Body of pancreas (tissue), 4 donors: ENCODE data around the gene TMEM130. TPM values are rescaled to one million over a fixed set of nuclear protein-coding genes. Genes with fewer than 3 reads are reported as not detected.

Source experiments
- ATAC-seq: fragments of 150-250 bp; one replicate; pipeline ENCODE4 v1.9.1; 2016
- DNase-seq, 4 donors: peaks; one replicate each; pipeline ENCODE4 v3.0.0-alpha.2; 2019
- H3K27ac ChIP-seq, 4 donors: fragments of 200-600 bp; sonication (generic); 1 replicate in 3 of 4; 2 replicates in 1 of 4; pipeline versions ENCODE4 v1.5.1 to v1.6.1; 2016 to 2019; ENCODE audit warnings: mild to moderate bottlenecking in 1 of 4, mixed read lengths in 1 of 4, moderate library complexity in 1 of 4
- H3K27me3 ChIP-seq, 2 donors: fragments of 200-600 bp; sonication (generic); one replicate each; pipeline ENCODE4 v1.6.0; 2016; ENCODE audit warnings: mild to moderate bottlenecking in 1 of 2
- H3K36me3 ChIP-seq, 2 donors: fragments of 200-600 bp; sonication (generic); replicated peaks in 1 of 2; 2 replicates each; pipeline ENCODE4 v1.5.1; 2016; ENCODE audit warnings: low read depth in 2 of 2; ENCODE audit not compliant: insufficient read depth in 1 of 2
- H3K4me1 ChIP-seq: fragments of 200-600 bp; sonication (generic); one replicate; pipeline ENCODE4 v1.6.0; 2016
- H3K4me3 ChIP-seq, 2 donors: fragments of 200-600 bp; sonication (generic); 1 replicate in 1 of 2; 2 replicates in 1 of 2; pipeline ENCODE4 v1.5.1; 2016 to 2019
- H3K9me3 ChIP-seq, 3 donors: fragments of 200-600 bp; sonication (generic); 1 replicate in 2 of 3; 2 replicates in 1 of 3; pipeline ENCODE4 v1.5.1; 2016
- POLR2A ChIP-seq, 3 donors: fragments of 450-650 bp; IDR thresholded peaks; one replicate each; pipeline ENCODE4 v1.6.1; 2016; ENCODE audit warnings: antibody characterized with exemption in 3 of 3, mild to moderate bottlenecking in 2 of 3
- WGBS, 2 donors: methylation state at CpG; one replicate each; pipeline ENCODE4 v1.1.5; 2017; 5-methylcytosine and 5-hydroxymethylcytosine counted together
- intact Hi-C: fragments of 100-400 bp; cut with DNase I; formaldehyde crosslinking; loops from one replicate; pipeline ENCODE4 v1.15.1; 2023
- total RNA-seq, 2 donors: library from RNA; depleted of rRNA; stranded (reverse); fragments of >200 nt; gene quantifications; one replicate each; pipeline ENCODE4 v1.1.0, GENCODE V29; 2016
- TF ChIP-seq, protein P1 (sequence below), 7 experiments: fragments of 450-650 bp in 4 of 7; fragments of 200-600 bp in 3 of 7; sonication (generic) in 3 of 7; IDR thresholded peaks; one replicate each; pipeline ENCODE4 v1.5.1; 2016 to 2019; ENCODE audit warnings: antibody characterized with exemption in 7 of 7

TMEM130 gene
- total RNA-seq, 2 donors from 2014 or later, result 0.52 to 0.66 TPM

DNA sequence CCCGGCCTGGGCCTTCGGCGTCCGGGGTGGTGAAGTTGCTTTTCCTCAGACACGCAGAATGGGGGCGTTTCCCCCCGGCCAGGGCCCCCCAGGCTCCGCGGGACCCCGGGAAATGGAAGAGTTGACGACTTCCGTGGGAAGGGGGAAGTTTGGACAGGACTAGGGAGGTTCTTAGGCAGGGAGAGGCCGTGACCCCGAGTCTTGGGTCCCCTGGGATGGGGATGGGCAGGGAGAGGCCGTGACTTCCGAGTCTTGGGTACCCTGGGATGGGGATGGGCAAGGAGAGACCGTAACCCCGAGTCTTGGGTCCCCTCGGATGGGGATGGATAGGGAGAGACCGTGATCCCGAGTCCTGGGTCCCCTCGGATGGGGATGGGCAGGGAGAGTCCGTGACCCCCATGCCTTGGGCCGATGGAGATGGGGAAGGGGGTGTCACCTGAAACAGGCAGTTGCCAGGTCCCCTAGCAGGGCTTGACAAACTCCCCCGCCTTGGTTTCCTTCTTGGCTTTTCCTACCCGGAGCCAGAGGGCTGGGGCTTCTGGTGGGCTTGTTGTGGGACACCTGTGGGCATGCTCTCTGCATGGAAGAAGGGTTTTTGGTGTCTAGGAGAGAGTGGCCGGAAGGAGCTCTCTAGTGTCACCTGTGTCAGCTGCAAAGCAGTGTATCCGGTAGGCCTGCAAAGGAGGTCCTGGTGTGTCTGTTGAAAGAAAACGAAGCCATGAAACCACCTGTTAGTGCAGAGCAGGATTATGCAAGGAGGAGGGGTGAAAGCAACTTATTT is 9.6 kb upstream of the TMEM130 start:
- no peaks in the 10 kb centered on the region for H3K27me3 ChIP-seq
- peak in 1 of 3 donors; percentile 22 for TF ChIP-seq POLR2A (IDR thresholded peaks at IDR 0.05)
- TF ChIP-seq, protein P1, sequence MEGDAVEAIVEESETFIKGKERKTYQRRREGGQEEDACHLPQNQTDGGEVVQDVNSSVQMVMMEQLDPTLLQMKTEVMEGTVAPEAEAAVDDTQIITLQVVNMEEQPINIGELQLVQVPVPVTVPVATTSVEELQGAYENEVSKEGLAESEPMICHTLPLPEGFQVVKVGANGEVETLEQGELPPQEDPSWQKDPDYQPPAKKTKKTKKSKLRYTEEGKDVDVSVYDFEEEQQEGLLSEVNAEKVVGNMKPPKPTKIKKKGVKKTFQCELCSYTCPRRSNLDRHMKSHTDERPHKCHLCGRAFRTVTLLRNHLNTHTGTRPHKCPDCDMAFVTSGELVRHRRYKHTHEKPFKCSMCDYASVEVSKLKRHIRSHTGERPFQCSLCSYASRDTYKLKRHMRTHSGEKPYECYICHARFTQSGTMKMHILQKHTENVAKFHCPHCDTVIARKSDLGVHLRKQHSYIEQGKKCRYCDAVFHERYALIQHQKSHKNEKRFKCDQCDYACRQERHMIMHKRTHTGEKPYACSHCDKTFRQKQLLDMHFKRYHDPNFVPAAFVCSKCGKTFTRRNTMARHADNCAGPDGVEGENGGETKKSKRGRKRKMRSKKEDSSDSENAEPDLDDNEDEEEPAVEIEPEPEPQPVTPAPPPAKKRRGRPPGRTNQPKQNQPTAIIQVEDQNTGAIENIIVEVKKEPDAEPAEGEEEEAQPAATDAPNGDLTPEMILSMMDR (IDR thresholded peaks at IDR 0.05), result peak in 4 of 7 experiments; percentile 9 to 28 (median 21)
- DNase-seq, result peak; percentile 38 to 73 (median 65)
- H3K4me1 ChIP-seq, result peaks cover 16% of the 10 kb centered on the region
- H3K4me3 ChIP-seq, result peak overlapping the region; percentile 56 to 73
- no peaks in the 10 kb centered on the region for H3K9me3 ChIP-seq
- WGBS, 2 donors, result 1% methylated on average over 16 to 28 of the region's 29 CpGs
- H3K27ac ChIP-seq, result peak overlapping the region; percentile 72 to 97 (median 92)
- ATAC-seq, result peak; percentile 40
- intact Hi-C loops, result no loop called here
- H3K36me3 ChIP-seq, result peaks cover 0 to 6% of the 10 kb centered on the region in 2 donors

DNA sequence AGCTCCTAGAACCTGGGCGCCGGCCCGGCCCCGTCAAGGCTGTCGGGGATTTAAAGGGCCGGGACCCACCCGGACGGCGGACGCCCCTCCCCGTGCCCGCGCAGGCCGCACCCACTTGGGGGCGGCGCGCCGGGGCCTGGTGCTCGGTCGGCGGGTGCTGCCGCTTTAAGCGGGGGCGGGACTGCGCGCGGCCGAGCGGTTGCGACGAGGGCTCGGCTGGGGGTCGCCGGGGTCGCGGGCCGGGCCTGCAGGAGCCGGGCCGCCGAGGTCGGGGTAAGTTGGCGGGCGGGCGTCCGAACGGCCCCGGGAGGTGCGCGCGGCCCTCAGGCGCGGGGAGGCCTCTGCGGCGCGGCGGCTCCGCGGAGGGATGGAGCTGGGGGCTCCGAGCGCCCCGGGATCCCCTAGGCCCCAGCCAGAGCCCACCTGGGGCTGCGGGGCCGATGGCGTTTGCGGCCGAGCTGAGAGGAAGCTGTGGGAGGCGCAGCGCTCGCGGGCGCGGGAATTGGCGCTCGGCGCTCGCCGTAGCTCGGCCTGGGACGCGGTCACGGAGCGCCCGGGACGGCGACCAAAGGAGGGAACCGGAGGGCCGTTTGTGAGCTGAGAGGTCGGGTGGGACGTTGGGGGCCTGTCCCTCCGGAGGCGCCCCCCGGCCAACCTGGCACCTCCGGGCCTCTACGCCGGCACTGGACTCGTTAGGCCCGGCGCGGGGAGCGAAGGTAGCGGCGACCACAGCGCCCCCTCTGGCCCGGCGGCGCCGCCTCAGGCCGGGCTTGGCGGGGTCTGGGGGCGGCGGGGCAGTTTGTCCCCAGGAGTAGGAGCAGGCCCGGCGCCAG is 8.8 kb upstream of the TMEM130 start, which contains the start of gene TRRAP:
TSS of gene TRRAP (plus strand) at position 168 of the 833 bp plus-strand sequence. CDS start 2,619 bp downstream, outside the sequence.
- peaks cover 16% of the 10 kb centered on the region for H3K4me1 ChIP-seq
- peak; percentile 86 for ATAC-seq
- 1% methylated on average over 104 of the region's 113 CpGs; no CpG with 5 or more reads in 1 of the 2 donors for WGBS, 2 donors
- peaks cover 0 to 4% of the 10 kb centered on the region in 2 donors for H3K36me3 ChIP-seq
- intact Hi-C loops, result no loop called here
- no peaks in the 10 kb centered on the region for H3K9me3 ChIP-seq
- peak within 1 kb of the TSS; percentile 56 to 73 for H3K4me3 ChIP-seq
- peak within 1 kb of the TSS; percentile 72 to 97 (median 92) for H3K27ac ChIP-seq
- peak; percentile 34 to 57 (median 52) for TF ChIP-seq POLR2A (IDR thresholded peaks at IDR 0.05)
- TF ChIP-seq, protein P1 (IDR thresholded peaks at IDR 0.05), result peak; percentile 84 to 99 (median 92)
- no peaks in the 10 kb centered on the region for H3K27me3 ChIP-seq
- DNase-seq, result peak; percentile 69 to 77 (median 72)

DNA sequence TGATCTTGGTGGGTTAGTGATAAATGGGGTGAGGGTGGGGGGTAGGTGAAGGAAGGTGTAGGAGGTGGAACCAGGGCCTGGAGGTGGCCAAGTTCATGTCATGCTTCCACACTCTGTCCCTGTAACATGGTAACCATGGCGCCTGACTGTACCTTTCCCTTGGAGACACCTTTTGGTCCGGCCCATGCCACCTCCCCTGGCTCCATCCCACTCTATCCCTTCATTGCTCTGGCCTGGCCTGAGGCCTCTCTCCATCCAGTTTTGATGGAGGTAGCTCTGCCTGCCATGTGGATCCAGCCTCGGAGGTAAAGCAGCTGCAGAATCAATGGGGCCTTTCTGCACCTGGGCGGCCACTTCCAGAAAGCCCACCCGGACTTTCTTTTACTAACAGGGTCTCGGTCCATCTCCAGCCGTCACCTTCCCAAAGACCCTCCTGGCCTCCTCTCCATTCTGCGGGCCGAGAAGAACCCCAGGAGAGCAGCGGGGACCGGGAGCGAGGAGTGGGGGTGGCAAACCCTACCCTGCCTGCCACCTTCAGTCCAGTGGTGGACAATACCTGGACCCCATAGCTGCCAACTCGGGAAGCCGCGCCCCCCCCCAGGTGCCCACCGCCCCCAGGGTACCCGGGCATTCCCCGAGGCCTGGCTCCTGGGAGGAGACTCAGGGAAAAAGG is 8.0 kb upstream of the TMEM130 start:
- intact Hi-C loops, result no loop called here
- DNase-seq (peak in 3 of 4 donors; percentile 12 to 20 (median 17)), ATAC-seq (no peak)

DNA sequence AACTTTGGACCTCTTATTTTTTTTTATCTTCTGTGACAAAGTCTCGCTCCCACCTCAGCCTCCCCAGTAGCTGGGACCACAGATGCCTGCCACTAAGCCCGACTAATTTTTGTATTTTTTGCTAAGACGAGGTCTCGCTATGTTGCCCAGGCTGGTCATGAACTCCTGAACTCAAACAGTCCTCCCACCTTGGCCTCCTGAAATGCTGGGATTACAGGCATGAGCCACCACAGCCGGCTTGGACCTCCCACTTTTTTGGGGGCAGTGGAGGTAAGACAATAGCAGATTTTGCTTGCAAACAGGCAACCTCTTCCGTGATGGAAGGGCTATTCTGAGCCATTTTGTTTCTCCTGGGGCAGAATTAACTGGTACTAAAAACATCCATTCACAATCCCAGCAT is 7.3 kb upstream of the TMEM130 start:
- H3K4me3 ChIP-seq, result no peak overlapping the region
- 82 to 85% methylated on average over 6 of the region's 6 CpGs for WGBS, 2 donors
- H3K36me3 ChIP-seq, result peaks cover 0 to 2% of the 10 kb centered on the region in 2 donors
- no peak for ATAC-seq
- H3K4me1 ChIP-seq, result peaks cover 16% of the 10 kb centered on the region
- intact Hi-C loops, result no loop called here
- H3K9me3 ChIP-seq, result no peaks in the 10 kb centered on the region
- H3K27me3 ChIP-seq, result no peaks in the 10 kb centered on the region
- no peak for DNase-seq
- no peak for TF ChIP-seq POLR2A (IDR thresholded peaks at IDR 0.05)
- TF ChIP-seq, protein P1 (IDR thresholded peaks at IDR 0.05), result no peak
- no peak overlapping the region for H3K27ac ChIP-seq

More for the DNA sequence above, 8.0 kb upstream of the TMEM130 start:
- Histone ChIP-seq H3K4me1 (peaks cover 16% of the 10 kb centered on the region), H3K27me3 (no peaks in the 10 kb centered on the region), H3K4me3 (peak overlapping the region; percentile 23 to 73), H3K9me3 (no peaks in the 10 kb centered on the region), H3K27ac (peak overlapping the region in 3 of 4 donors; percentile 90 to 97 (median 94)), H3K36me3 (peaks cover 0 to 2% of the 10 kb centered on the region in 2 donors)
- TF ChIP-seq, protein P1 (IDR thresholded peaks at IDR 0.05), result no peak
- TF ChIP-seq POLR2A (IDR thresholded peaks at IDR 0.05), result no peak
- 17 to 29% methylated on average over 12 of the region's 18 CpGs for WGBS, 2 donors
